ENCODE data around the gene CLDN20. TPM values are rescaled to one million over a fixed set of nuclear protein-coding genes. Genes with fewer than 3 reads are reported as not detected.
"Not testable (repeated sequence)": the region's sequence is repeated elsewhere in the genome, so short reads cannot be mapped to it uniquely, and the experiment has no call there.

The CLDN20 gene
- total RNA-seq, 1 donor = not detected

DNA sequence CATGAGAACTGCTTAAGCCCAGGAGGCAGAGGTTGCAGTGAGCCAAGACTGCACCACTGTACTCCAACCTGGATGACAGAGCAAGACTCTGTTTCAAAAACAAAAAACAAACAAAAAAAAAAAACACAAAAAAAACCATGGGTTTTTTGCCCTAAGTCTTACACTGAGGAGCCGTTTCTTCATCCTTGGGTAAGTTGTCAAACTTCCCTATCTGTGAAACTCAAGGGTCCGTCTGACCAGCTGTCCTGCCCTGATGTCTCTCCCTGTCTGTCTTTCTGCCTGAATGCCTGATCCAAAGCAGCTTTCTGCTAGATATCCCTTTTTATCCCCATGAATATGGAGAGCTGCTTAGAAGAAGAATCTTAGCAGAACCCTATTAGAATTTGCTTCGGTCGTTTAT lies 41.3 kb upstream of the CLDN20 start:
- no peak for DNase-seq (ENCODE audit: low read depth)
- TF ChIP-seq, protein P1, sequence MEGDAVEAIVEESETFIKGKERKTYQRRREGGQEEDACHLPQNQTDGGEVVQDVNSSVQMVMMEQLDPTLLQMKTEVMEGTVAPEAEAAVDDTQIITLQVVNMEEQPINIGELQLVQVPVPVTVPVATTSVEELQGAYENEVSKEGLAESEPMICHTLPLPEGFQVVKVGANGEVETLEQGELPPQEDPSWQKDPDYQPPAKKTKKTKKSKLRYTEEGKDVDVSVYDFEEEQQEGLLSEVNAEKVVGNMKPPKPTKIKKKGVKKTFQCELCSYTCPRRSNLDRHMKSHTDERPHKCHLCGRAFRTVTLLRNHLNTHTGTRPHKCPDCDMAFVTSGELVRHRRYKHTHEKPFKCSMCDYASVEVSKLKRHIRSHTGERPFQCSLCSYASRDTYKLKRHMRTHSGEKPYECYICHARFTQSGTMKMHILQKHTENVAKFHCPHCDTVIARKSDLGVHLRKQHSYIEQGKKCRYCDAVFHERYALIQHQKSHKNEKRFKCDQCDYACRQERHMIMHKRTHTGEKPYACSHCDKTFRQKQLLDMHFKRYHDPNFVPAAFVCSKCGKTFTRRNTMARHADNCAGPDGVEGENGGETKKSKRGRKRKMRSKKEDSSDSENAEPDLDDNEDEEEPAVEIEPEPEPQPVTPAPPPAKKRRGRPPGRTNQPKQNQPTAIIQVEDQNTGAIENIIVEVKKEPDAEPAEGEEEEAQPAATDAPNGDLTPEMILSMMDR (IDR thresholded peaks at IDR 0.05; ENCODE audit: insufficient read depth, low read length) = no peak

DNA sequence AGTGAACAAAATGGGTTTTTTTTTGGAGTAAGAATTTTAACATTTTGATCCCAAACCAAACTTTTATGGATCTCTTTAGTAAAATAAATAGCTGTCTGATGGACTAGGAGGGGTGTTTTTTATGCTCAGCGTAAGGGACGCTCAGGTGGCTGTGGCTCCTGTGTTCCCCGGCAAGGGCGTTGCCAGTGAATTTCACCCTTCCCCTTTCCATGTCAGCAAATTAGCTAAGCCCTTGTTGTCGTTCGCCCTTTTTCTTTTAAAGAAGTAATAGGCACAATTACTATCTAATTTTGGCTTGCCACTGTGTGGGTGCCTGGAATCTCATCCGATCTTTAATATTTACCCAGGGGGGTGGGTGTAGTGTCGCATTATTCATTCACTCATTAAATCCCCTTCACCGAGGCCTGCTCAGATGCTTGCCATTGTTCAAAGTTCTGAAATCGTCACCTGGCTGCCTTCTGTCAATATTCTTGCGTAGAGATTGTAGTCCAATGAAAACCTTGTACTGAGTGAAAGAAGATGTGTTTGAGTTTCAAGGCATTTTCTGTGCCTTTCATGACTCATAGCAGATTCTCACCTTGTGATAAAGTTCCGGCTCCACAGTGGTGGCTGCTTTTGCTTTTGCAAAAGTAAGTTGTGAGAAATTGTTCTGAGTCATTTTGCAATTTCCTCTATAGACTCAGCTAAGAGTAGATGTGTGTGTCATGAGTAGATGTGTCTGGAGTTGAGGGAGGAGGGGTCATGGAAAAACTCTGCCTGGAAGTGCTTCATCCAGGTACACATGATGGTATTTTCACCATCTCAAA lies 40.0 kb upstream of the CLDN20 start:
- TF ChIP-seq, protein P1 (IDR thresholded peaks at IDR 0.05; ENCODE audit: insufficient read depth, low read length) = no peak
- H3K4me3 ChIP-seq (ENCODE audit: low read depth, low read length) = no peak overlapping the region
- peak; percentile 77 for DNase-seq (ENCODE audit: low read depth)

More for the DNA sequence above, 41.3 kb upstream of the CLDN20 start:
- no peak overlapping the region for H3K4me3 ChIP-seq (ENCODE audit: low read depth, low read length)

GRCh38 chr6:155224618-155225017 lies 39.2 kb upstream of the CLDN20 start:
- TF ChIP-seq, protein P1 (IDR thresholded peaks at IDR 0.05; ENCODE audit: insufficient read depth, low read length) = no peak
- no peak overlapping the region for H3K4me3 ChIP-seq (ENCODE audit: low read depth, low read length)
- DNase-seq (ENCODE audit: low read depth) = no peak

DNA sequence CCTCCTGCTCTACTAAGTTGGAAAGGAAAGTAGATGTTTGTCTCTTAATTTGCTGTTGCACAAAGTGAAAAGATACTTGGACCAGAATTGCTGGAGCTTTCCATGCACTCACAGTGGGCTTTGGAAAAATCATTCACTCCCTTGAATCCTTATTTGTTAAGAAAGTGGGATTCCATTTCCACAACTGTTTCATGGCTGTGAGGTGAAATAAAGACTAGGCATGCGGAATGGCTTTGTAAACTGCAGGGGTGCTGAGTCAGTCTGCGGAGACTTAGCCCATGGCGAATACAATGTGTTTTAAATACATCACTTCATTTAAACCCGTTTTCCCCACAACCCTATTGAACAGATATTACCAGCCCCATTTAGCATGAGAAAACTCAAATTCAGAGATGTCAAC lies 36.8 kb upstream of the CLDN20 start:
- DNase-seq (ENCODE audit: low read depth) = no peak
- H3K4me3 ChIP-seq (ENCODE audit: low read depth, low read length) = no peak overlapping the region
- TF ChIP-seq, protein P1 (IDR thresholded peaks at IDR 0.05; ENCODE audit: insufficient read depth, low read length) = no peak

- TF ChIP-seq, protein P1 (IDR thresholded peaks at IDR 0.05; ENCODE audit: insufficient read depth, low read length) = no peak
- H3K4me3 ChIP-seq (ENCODE audit: low read depth, low read length) = peak overlapping the region; percentile 3
- DNase-seq (ENCODE audit: low read depth) = peak; percentile 95
Observed at GRCh38 chr6:155228546-155229166, 35.2 kb upstream of the CLDN20 start.

DNA sequence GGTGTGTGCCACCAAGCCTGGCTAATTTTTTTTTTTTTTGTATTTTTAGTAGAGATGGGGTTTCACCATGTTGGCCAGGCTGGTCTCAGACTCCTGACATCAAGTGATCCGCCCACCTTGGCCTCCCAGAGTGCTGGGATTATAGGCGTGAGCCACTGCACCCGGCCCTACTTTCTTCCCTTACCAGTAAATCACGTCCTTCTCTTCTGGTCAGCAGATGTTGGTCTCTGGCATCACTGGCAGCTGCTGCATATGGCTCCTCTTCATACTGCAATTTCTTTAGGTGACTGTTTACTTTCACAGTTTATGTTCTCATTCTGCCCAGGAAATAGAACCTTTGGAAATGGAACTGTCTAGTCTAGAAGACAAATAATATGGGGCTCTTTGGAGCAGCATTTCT lies 32.8 kb upstream of the CLDN20 start:
- DNase-seq (ENCODE audit: low read depth); H3K4me3 ChIP-seq (ENCODE audit: low read depth, low read length): not testable (repeated sequence)

GRCh38 chr6:155232848-155233247 lies 31.0 kb upstream of the CLDN20 start:
- no peak for DNase-seq (ENCODE audit: low read depth)
- TF ChIP-seq, protein P1 (IDR thresholded peaks at IDR 0.05; ENCODE audit: insufficient read depth, low read length) = no peak
- H3K4me3 ChIP-seq (ENCODE audit: low read depth, low read length) = no peak overlapping the region

Data from fibroblast of the aortic adventitia (primary cell).